Thoracic aorta (tissue), 2 donors: ENCODE results near the gene LPCAT3. TPM values are rescaled to one million over a fixed set of nuclear protein-coding genes. Genes with fewer than 3 reads are reported as not detected.

ENCODE experiments used
- ATAC-seq: fragments of 150-250 bp; one replicate; pipeline ENCODE4 v1.8.0; 2017; ENCODE audit warnings: low read depth; ENCODE audit not compliant: insufficient number of reproducible peaks, low FRiP score
- DNase-seq: peaks from one replicate; pipeline ENCODE4 v3.0.0-alpha.2; 2020; ENCODE audit warnings: low spot score
- H3K27ac ChIP-seq, 2 donors: fragments of 200-600 bp; sonication (generic); 1 replicate in 1 of 2; 2 replicates in 1 of 2; pipeline ENCODE4 v1.5.1; 2016; ENCODE audit warnings: mild to moderate bottlenecking in 2 of 2, moderate library complexity in 2 of 2
- H3K27me3 ChIP-seq: fragments of 200-600 bp; sonication (generic); replicated peaks from 2 replicates; pipeline ENCODE4 v1.6.0; 2016; ENCODE audit warnings: mild to moderate bottlenecking; ENCODE audit not compliant: insufficient read depth
- H3K36me3 ChIP-seq: fragments of 200-600 bp; sonication (generic); one replicate; pipeline ENCODE4 v1.5.1; 2016
- H3K4me1 ChIP-seq, 2 donors: fragments of 200-600 bp; sonication (generic); 1 replicate in 1 of 2; 2 replicates in 1 of 2; pipeline versions ENCODE4 v1.5.1 to v1.6.0; 2016; ENCODE audit warnings: low read depth in 2 of 2, mild to moderate bottlenecking in 1 of 2; ENCODE audit not compliant: control insufficient read depth in 1 of 2
- H3K4me3 ChIP-seq: fragments of 200-600 bp; sonication (generic); 2 replicates; pipeline ENCODE4 v1.5.1; 2016; ENCODE audit warnings: mild to moderate bottlenecking
- H3K9me3 ChIP-seq: fragments of 200-600 bp; sonication (generic); 2 replicates; pipeline ENCODE4 v1.5.1; 2016
- total RNA-seq, 2 donors: library from RNA; depleted of rRNA; stranded (reverse); fragments of >200 nt; gene quantifications; one replicate each; pipeline versions ENCODE4 v1.1.0 to v1.2.3, GENCODE V29; 2016
- TF ChIP-seq, protein P1 (sequence below): fragments of 200-600 bp; sonication (generic); IDR thresholded peaks from one replicate; pipeline ENCODE4 v1.5.1; 2019; ENCODE audit warnings: antibody characterized with exemption

LPCAT3 gene
- total RNA-seq, 2 donors from 2014 or later = 40.5 to 51.9 TPM

GRCh38 chr12:6965714-6966113 is 52.6 kb downstream of the LPCAT3 start:
- H3K4me3 ChIP-seq = no peak overlapping the region
- H3K4me1 ChIP-seq = peaks cover 15 to 27% of the 10 kb centered on the region in 2 donors
- H3K27ac ChIP-seq = peak overlapping the region in 1 of 2 donors; percentile 12
- H3K9me3 ChIP-seq = no peaks in the 10 kb centered on the region
- DNase-seq (no peak), ATAC-seq (no peak)
- H3K27me3 ChIP-seq = no peaks in the 10 kb centered on the region
- TF ChIP-seq, protein P1, sequence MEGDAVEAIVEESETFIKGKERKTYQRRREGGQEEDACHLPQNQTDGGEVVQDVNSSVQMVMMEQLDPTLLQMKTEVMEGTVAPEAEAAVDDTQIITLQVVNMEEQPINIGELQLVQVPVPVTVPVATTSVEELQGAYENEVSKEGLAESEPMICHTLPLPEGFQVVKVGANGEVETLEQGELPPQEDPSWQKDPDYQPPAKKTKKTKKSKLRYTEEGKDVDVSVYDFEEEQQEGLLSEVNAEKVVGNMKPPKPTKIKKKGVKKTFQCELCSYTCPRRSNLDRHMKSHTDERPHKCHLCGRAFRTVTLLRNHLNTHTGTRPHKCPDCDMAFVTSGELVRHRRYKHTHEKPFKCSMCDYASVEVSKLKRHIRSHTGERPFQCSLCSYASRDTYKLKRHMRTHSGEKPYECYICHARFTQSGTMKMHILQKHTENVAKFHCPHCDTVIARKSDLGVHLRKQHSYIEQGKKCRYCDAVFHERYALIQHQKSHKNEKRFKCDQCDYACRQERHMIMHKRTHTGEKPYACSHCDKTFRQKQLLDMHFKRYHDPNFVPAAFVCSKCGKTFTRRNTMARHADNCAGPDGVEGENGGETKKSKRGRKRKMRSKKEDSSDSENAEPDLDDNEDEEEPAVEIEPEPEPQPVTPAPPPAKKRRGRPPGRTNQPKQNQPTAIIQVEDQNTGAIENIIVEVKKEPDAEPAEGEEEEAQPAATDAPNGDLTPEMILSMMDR = no peak
- peaks cover 37% of the 10 kb centered on the region for H3K36me3 ChIP-seq

DNA sequence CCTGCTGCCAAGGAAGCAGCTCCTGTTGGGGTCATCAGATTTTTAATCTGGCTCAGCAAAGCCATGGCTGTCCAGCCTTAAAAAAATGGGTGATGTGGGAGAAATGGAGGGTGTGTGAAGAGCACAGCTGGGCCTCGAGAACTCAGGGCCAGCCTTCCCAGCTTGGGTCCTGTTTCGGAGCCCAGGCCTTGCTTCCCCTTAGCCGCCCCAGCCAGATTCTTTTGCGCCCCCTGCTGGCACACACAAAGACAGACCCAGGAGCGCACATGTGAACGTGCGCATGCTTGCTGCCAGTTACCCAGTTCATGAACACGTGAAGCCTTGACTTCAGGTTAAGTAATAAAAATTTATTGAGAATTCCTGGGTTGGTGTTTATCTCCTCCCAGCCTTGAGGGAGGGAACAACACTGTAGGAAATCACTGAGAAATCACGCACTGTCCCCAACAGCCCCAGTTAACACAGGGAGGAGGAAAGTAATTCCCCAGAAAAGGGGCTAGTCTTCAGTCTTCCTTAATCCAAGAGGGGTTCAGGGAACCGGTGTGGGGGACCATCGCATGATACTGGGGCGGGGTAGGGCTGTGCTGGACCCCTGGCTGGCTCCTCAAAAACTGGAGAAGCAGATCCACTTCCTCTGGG is 53.1 kb downstream of the LPCAT3 start:
- TF ChIP-seq, protein P1 = peak; percentile 85
- DNase-seq = no peak
- H3K4me3 ChIP-seq = no peak overlapping the region

DNA sequence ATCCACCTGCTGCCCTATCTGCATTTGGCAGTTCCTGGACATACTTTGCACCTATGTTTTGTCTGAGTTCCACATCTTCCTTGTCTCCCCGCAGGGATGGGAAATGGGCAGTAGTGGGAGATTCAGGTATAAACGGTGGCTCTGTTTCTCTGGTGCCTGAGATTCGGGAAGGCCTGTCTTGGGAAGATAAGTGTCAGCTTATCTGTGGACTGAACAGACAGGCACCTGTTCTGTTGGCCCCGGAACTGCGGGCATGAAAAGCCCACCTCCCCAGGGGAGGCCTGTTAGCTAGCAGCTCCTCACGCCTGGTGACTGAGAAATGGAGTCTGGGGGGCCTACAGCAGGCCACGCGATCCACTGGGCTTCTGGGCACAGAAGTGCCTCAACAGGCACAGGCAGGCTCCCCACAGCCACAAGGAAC is 53.7 kb downstream of the LPCAT3 start:
- no peaks in the 10 kb centered on the region for H3K9me3 ChIP-seq
- H3K4me3 ChIP-seq = no peak overlapping the region
- DNase-seq (no peak), ATAC-seq (no peak)
- H3K27ac ChIP-seq = peak overlapping the region; percentile 55 to 59
- H3K36me3 ChIP-seq = peaks cover 37% of the 10 kb centered on the region
- TF ChIP-seq, protein P1 = no peak
- no peaks in the 10 kb centered on the region for H3K27me3 ChIP-seq
- H3K4me1 ChIP-seq = peaks cover 12 to 21% of the 10 kb centered on the region in 2 donors

More for the DNA sequence above, 53.1 kb downstream of the LPCAT3 start:
- Histone ChIP-seq H3K27me3 (no peaks in the 10 kb centered on the region), H3K27ac (peak overlapping the region; percentile 55 to 59), H3K36me3 (peaks cover 37% of the 10 kb centered on the region), H3K9me3 (no peaks in the 10 kb centered on the region), H3K4me1 (peaks cover 15 to 27% of the 10 kb centered on the region in 2 donors)
- ATAC-seq = peak; percentile 40

GRCh38 chr12:6963791-6964413 is 54.4 kb downstream of the LPCAT3 start:
- no peak for DNase-seq

More at GRCh38 chr12:6963791-6964413, 54.4 kb downstream of the LPCAT3 start:
- peaks cover 5 to 14% of the 10 kb centered on the region in 2 donors for H3K4me1 ChIP-seq
- TF ChIP-seq, protein P1 = no peak
- no peak for ATAC-seq
- H3K27me3 ChIP-seq = no peaks in the 10 kb centered on the region
- H3K36me3 ChIP-seq = peaks cover 36% of the 10 kb centered on the region
- H3K27ac ChIP-seq = no peak overlapping the region
- no peak overlapping the region for H3K4me3 ChIP-seq
- no peaks in the 10 kb centered on the region for H3K9me3 ChIP-seq
